HL-60 (cell line): Measurements from ENCODE around the gene MACROD2.

Source experiments
- DNase-seq, 2 experiments: peaks; one replicate each; pipeline ENCODE4 v3.0.0-alpha.2; 2010 to 2020; ENCODE audit warnings: low read depth in 1 of 2, low spot score in 1 of 2
- H3K27ac ChIP-seq: fragments of 250-450 bp; sonication (Bioruptor Pico); replicated peaks from 2 replicates; pipeline ENCODE4 v1.5.1; 2020; ENCODE audit warnings: mild to moderate bottlenecking, moderate library complexity
- H3K27me3 ChIP-seq: fragments of 250-450 bp; sonication (Bioruptor Pico); 2 replicates; pipeline ENCODE4 v1.5.1; 2021; ENCODE audit warnings: mild to moderate bottlenecking, moderate library complexity; ENCODE audit not compliant: insufficient read depth, poor library complexity, severe bottlenecking
- H3K4me3 ChIP-seq: replicated peaks from 2 replicates; pipeline ENCODE4 v1.5.1; 2011; ENCODE audit warnings: mild to moderate bottlenecking, control low read depth, low read length; ENCODE audit not compliant: insufficient read depth
- GABPA ChIP-seq: IDR thresholded peaks from 2 replicates; pipeline ENCODE4 v1.6.1; 2012; ENCODE audit warnings: low read depth
- POLR2AphosphoS5 ChIP-seq: IDR thresholded peaks from 2 replicates; pipeline ENCODE4 v1.6.1; 2012; ENCODE audit warnings: low read depth
- SPI1 ChIP-seq: IDR thresholded peaks from 2 replicates; pipeline ENCODE4 v1.6.1; 2012; ENCODE audit warnings: low read depth, mild to moderate bottlenecking, borderline replicate concordance
- TF ChIP-seq, protein P1 (sequence below): IDR thresholded peaks from 2 replicates; pipeline ENCODE4 v1.6.1; 2012; ENCODE audit warnings: low read depth; ENCODE audit not compliant: insufficient replicate concordance
- TF ChIP-seq, protein P2 (sequence below): IDR thresholded peaks from one replicate; pipeline ENCODE4 v1.5.1; 2011; ENCODE audit warnings: low read length, control low read depth, inconsistent platforms; ENCODE audit not compliant: insufficient read depth

The MACROD2 gene

DNA sequence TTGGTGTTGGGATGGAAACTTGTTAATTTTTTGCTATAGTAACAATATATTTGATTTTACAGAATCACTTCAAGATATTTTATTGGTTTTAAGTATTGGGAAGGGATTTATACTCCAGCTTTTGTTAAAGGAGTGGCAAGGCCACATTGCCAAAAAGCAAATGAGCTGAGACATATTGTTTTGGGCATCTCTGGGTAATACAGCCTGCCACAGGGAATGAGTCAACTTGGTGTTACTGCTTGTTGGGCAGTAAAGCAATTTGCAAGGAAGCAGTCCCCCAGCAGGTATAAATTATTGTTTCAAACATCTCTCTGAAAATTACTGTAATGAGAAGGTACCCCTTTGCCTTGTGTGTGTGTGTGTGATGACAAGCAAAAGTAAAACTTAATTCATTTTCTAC lies 1210.4 kb downstream of the MACROD2 start:
- no peak for DNase-seq
- no peak overlapping the region for H3K27ac ChIP-seq
- H3K4me3 ChIP-seq, result no peak overlapping the region
- TF ChIP-seq, protein P1, sequence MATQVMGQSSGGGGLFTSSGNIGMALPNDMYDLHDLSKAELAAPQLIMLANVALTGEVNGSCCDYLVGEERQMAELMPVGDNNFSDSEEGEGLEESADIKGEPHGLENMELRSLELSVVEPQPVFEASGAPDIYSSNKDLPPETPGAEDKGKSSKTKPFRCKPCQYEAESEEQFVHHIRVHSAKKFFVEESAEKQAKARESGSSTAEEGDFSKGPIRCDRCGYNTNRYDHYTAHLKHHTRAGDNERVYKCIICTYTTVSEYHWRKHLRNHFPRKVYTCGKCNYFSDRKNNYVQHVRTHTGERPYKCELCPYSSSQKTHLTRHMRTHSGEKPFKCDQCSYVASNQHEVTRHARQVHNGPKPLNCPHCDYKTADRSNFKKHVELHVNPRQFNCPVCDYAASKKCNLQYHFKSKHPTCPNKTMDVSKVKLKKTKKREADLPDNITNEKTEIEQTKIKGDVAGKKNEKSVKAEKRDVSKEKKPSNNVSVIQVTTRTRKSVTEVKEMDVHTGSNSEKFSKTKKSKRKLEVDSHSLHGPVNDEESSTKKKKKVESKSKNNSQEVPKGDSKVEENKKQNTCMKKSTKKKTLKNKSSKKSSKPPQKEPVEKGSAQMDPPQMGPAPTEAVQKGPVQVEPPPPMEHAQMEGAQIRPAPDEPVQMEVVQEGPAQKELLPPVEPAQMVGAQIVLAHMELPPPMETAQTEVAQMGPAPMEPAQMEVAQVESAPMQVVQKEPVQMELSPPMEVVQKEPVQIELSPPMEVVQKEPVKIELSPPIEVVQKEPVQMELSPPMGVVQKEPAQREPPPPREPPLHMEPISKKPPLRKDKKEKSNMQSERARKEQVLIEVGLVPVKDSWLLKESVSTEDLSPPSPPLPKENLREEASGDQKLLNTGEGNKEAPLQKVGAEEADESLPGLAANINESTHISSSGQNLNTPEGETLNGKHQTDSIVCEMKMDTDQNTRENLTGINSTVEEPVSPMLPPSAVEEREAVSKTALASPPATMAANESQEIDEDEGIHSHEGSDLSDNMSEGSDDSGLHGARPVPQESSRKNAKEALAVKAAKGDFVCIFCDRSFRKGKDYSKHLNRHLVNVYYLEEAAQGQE, result no peak
- TF ChIP-seq SPI1, result no peak
- no peak for TF ChIP-seq GABPA
- H3K27me3 ChIP-seq, result no peaks in the 10 kb centered on the region

DNA sequence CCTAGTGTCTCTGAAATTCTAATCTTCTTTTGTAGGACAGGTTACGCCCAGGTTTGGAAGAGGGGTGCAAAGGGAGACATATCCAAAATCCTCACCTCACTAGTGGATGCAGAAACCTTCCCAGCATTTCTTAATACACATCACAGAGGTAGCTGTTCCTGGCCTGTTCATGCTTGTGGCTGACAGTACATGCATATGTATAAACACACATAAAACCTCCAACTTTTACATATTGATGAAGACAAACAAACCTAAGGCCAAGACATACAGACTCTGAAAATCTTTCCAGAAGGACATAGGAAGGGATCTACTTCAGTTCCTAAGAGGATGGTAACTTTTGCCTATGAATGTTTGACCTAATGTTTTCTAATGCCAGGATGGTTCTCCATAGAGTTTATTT lies 1214.2 kb downstream of the MACROD2 start:
- DNase-seq, result no peak
- TF ChIP-seq SPI1, result no peak
- TF ChIP-seq POLR2AphosphoS5, result no peak
- TF ChIP-seq, protein P1, result no peak
- TF ChIP-seq, protein P2, sequence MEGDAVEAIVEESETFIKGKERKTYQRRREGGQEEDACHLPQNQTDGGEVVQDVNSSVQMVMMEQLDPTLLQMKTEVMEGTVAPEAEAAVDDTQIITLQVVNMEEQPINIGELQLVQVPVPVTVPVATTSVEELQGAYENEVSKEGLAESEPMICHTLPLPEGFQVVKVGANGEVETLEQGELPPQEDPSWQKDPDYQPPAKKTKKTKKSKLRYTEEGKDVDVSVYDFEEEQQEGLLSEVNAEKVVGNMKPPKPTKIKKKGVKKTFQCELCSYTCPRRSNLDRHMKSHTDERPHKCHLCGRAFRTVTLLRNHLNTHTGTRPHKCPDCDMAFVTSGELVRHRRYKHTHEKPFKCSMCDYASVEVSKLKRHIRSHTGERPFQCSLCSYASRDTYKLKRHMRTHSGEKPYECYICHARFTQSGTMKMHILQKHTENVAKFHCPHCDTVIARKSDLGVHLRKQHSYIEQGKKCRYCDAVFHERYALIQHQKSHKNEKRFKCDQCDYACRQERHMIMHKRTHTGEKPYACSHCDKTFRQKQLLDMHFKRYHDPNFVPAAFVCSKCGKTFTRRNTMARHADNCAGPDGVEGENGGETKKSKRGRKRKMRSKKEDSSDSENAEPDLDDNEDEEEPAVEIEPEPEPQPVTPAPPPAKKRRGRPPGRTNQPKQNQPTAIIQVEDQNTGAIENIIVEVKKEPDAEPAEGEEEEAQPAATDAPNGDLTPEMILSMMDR, result no peak
- TF ChIP-seq GABPA, result no peak

DNA sequence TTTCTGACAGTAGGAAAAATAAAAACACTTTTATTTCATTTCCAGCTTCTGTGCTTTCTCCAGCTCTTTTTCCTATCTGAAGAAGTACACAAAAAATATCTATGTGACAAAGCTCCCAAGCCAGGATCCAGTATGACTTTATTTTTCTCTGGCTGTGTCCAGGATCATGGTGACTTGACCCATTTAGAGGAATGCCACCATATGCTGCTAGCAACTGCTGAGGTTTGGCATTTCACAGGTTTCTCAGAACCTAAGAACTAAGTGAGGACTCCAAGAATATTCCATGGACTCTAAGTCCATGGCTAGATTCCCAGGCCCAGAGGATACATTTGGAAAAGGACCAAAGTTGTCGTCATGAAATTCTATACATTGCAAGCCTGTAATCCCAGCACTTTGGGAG lies 1218.7 kb downstream of the MACROD2 start:
- H3K4me3 ChIP-seq, result no peak overlapping the region
- no peak for DNase-seq
- no peaks in the 10 kb centered on the region for H3K27me3 ChIP-seq
- no peak overlapping the region for H3K27ac ChIP-seq
- TF ChIP-seq POLR2AphosphoS5 (no peak), SPI1 (no peak)
- TF ChIP-seq, protein P2, result no peak

More for the DNA sequence above, 1214.2 kb downstream of the MACROD2 start:
- H3K4me3 ChIP-seq, result no peak overlapping the region
- H3K27ac ChIP-seq, result no peak overlapping the region
- no peaks in the 10 kb centered on the region for H3K27me3 ChIP-seq

DNA sequence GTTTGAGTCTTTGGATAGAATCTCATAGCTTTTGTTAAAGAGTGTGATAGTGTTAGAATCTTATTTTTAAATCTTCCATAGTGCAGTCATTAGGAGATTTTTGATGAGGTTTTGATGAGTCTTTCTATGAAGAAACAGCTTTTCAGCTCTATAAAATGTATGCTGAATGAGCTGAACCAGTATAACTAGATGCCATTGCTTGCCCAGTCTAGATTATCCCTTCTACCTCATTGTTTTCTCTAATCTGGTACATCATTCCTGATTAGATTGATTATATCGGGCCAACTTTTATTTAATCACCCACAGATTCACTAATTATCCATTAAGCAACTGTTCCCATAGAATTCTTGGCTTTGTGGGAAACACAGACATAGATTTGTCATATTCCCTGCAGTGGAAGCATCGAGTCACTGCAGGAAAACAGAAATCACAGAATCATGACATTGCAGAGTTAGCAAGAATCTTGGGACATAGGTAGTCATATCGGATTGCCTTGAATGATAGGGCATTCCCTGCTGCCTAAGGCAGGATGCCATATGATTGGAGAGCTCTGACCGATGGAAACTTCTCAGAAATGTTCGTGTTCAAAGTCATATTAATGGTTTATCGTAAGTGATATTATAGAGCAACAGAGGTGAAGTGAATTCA lies 1224.8 kb downstream of the MACROD2 start:
- Histone ChIP-seq H3K27ac (no peak overlapping the region), H3K27me3 (no peaks in the 10 kb centered on the region), H3K4me3 (no peak overlapping the region)
- TF ChIP-seq POLR2AphosphoS5 (no peak), GABPA (no peak), SPI1 (no peak)
- TF ChIP-seq, protein P2, result no peak
- TF ChIP-seq, protein P1, result no peak
- DNase-seq, result no peak
